Endothelial cell of umbilical vein (primary cell): ENCODE data around the gene TPST1.

Experiments
- EZH2 ChIP-seq: IDR thresholded peaks from 2 replicates; pipeline ENCODE4 v1.6.1; 2012; ENCODE audit warnings: borderline replicate concordance, low read depth, mild to moderate bottlenecking, moderate library complexity, low read length, inconsistent platforms; ENCODE audit not compliant: severe bottlenecking
- FOS ChIP-seq: IDR thresholded peaks from 2 replicates; pipeline ENCODE4 v1.6.1; 2011; ENCODE audit warnings: mild to moderate bottlenecking, low read length, moderate library complexity, borderline replicate concordance; ENCODE audit not compliant: insufficient read depth
- GATA2 ChIP-seq: IDR thresholded peaks from 2 replicates; pipeline ENCODE4 v1.7.0; 2011; ENCODE audit warnings: low read depth, mild to moderate bottlenecking, moderate library complexity, mixed read lengths, low read length; ENCODE audit not compliant: insufficient read length, insufficient read depth
- JUN ChIP-seq: IDR thresholded peaks from 2 replicates; pipeline ENCODE4 v1.6.1; 2011; ENCODE audit warnings: borderline replicate concordance, low read depth; ENCODE audit not compliant: insufficient read length, insufficient read depth
- MYC ChIP-seq: IDR thresholded peaks from one replicate; pipeline ENCODE4 v1.6.1; 2011; ENCODE audit warnings: mild to moderate bottlenecking, low read depth, low read length
- POLR2A ChIP-seq: IDR thresholded peaks from 2 replicates; pipeline ENCODE4 v1.6.1; 2012; ENCODE audit warnings: low read depth, mild to moderate bottlenecking, control low read depth, low read length
- POLR2AphosphoS5 ChIP-seq: IDR thresholded peaks from 2 replicates; pipeline ENCODE4 v1.6.1; 2012; ENCODE audit warnings: low read depth, mild to moderate bottlenecking, control low read depth, low read length, moderate library complexity; ENCODE audit not compliant: insufficient read depth
- TF ChIP-seq, protein P1 (sequence below), 2 donors: IDR thresholded peaks; 1 replicate in 1 of 2; 2 replicates in 1 of 2; pipeline ENCODE4 v1.5.1; 2011; ENCODE audit warnings: low read length in 2 of 2, mild to moderate bottlenecking in 2 of 2, moderate library complexity in 2 of 2, control low read depth in 1 of 2, inconsistent platforms in 1 of 2, low read depth in 1 of 2; ENCODE audit not compliant: insufficient read depth in 1 of 2; ENCODE audit errors: extremely low read depth in 1 of 2
- TF ChIP-seq, protein P2 (sequence below): IDR thresholded peaks from 2 replicates; pipeline ENCODE4 v1.6.1; 2011; ENCODE audit not compliant: insufficient read depth, insufficient read length

DNA sequence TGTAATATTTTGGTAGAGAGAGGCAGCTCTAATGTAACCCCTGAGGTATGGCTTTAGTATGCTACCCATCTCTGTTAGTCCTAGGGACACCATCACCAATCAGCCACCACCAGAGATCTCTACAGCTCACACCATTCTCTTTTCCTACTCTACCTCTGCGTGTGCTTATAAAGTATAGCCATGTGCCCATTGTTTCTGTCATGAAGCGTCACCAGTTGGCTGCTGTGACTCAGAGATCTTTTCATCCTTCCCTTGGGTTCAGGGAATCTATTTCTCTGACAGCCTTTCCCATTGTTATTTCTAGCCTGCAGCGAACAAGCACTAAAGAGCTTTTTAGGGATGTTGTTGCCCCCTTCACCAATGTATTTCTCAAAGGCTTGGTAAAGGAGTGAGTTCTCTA is 103.3 kb downstream of the TPST1 start:
- no peak for TF ChIP-seq POLR2AphosphoS5
- TF ChIP-seq, protein P1, sequence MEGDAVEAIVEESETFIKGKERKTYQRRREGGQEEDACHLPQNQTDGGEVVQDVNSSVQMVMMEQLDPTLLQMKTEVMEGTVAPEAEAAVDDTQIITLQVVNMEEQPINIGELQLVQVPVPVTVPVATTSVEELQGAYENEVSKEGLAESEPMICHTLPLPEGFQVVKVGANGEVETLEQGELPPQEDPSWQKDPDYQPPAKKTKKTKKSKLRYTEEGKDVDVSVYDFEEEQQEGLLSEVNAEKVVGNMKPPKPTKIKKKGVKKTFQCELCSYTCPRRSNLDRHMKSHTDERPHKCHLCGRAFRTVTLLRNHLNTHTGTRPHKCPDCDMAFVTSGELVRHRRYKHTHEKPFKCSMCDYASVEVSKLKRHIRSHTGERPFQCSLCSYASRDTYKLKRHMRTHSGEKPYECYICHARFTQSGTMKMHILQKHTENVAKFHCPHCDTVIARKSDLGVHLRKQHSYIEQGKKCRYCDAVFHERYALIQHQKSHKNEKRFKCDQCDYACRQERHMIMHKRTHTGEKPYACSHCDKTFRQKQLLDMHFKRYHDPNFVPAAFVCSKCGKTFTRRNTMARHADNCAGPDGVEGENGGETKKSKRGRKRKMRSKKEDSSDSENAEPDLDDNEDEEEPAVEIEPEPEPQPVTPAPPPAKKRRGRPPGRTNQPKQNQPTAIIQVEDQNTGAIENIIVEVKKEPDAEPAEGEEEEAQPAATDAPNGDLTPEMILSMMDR (IDR thresholded peaks at IDR 0.05; ENCODE audit: extremely low read depth in 1 of 2, insufficient read depth in 1 of 2, low read depth in 1 of 2, low read length in 2 of 2) = no peak
- peak; percentile 49 for TF ChIP-seq JUN
- peak; percentile 30 for TF ChIP-seq FOS
- no peak for TF ChIP-seq EZH2
- TF ChIP-seq POLR2A = no peak
- TF ChIP-seq GATA2 = no peak
- TF ChIP-seq, protein P2, sequence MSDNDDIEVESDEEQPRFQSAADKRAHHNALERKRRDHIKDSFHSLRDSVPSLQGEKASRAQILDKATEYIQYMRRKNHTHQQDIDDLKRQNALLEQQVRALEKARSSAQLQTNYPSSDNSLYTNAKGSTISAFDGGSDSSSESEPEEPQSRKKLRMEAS = peak; percentile 42
- TF ChIP-seq MYC = no peak
